K562 (cell line): ENCODE measurements around the gene MPZL1. TPM values are rescaled to one million over a fixed set of nuclear protein-coding genes. Genes with fewer than 3 reads are reported as not detected.
A peak's percentile ranks its signal among the peaks of the same experiment; 100 is the strongest.

Experiments
- ATF1 ChIP-seq, 2 experiments: fragments of 450-650 bp in 1 of 2; IDR thresholded peaks; 2 replicates each; pipeline ENCODE4 v1.6.1; 2016; ENCODE audit warnings: missing compliant biosample characterization in 1 of 2, missing genetic modification characterization in 1 of 2
- ATF7 ChIP-seq: fragments of 450-650 bp; IDR thresholded peaks from 2 replicates; pipeline ENCODE4 v1.7.1; 2014; ENCODE audit warnings: mild to moderate bottlenecking, moderate library complexity
- BMI1 ChIP-seq: fragments of 150-350 bp; IDR thresholded peaks from 2 replicates; pipeline ENCODE4 v1.6.1; 2014; ENCODE audit warnings: low read length
- CAMTA2 ChIP-seq: fragments of 250-450 bp; sonication (Bioruptor Pico); conservative IDR thresholded peaks from 2 replicates; pipeline ENCODE4 v1.5.1; 2022
- DIDO1 ChIP-seq: fragments of 450-650 bp; IDR thresholded peaks from 2 replicates; pipeline ENCODE4 v1.6.1; 2016; ENCODE audit warnings: low read depth, missing biosample characterization, missing genetic modification characterization
- DPF2 ChIP-seq: fragments of 450-650 bp; IDR thresholded peaks from 2 replicates; pipeline ENCODE4 v1.6.1; 2016
- FOXK1 ChIP-seq: sonication (generic); formaldehyde crosslinking; IDR thresholded peaks from 2 replicates; pipeline ENCODE4 v1.8.0; 2022; ENCODE audit warnings: missing genetic modification reagents, mild to moderate bottlenecking, borderline replicate concordance
- FOXK2 ChIP-seq, 2 experiments: fragments of 450-650 bp; IDR thresholded peaks in 1 of 2; conservative IDR thresholded peaks in 1 of 2; 2 replicates each; pipeline ENCODE4 v1.6.1; 2016; ENCODE audit warnings: low read depth in 2 of 2, mild to moderate bottlenecking in 1 of 2
- HDAC3 ChIP-seq: fragments of 450-650 bp; IDR thresholded peaks from 2 replicates; pipeline ENCODE4 v1.6.1; 2018; ENCODE audit warnings: borderline replicate concordance, mild to moderate bottlenecking, moderate library complexity; ENCODE audit not compliant: partially characterized antibody
- PREB ChIP-seq: sonication (generic); formaldehyde crosslinking; IDR thresholded peaks from 2 replicates; pipeline ENCODE4 v1.8.1; 2023; ENCODE audit warnings: mild to moderate bottlenecking, missing genetic modification reagents
- RHOXF2B ChIP-seq: fragments of 250-450 bp; sonication (Bioruptor Pico); conservative IDR thresholded peaks from 2 replicates; pipeline ENCODE4 v1.5.1; 2021
- ZMIZ1 ChIP-seq, 2 experiments: fragments of 150-350 bp in 1 of 2; IDR thresholded peaks; 2 replicates each; pipeline ENCODE4 v1.6.1; 2012 to 2016; ENCODE audit warnings: low read depth in 2 of 2, low read length in 2 of 2, mild to moderate bottlenecking in 1 of 2, moderate library complexity in 1 of 2
- ZNF507 ChIP-seq: conservative IDR thresholded peaks from 2 replicates; pipeline ENCODE4 v1.6.1; 2017; ENCODE audit warnings: missing genetic modification characterization, missing compliant biosample characterization
- polyA plus RNA-seq, 8 experiments: library from polyadenylated mRNA; depleted of rRNA in 4 of 8; stranded (reverse) in 5 of 8; unstranded in 3 of 8; fragments of >200 nt; fragmentation: Nextera tagmentation in 2 of 8; fragmentation: Illumina TruSeq in 1 of 8; extraction: Ambion mirVana in 2 of 8; extraction: Trizol in 1 of 8; gene quantifications; 2 replicates each; pipeline versions ENCODE4 v1.2.1 to v1.2.3, GENCODE V29; 2011 to 2014; ENCODE audit warnings: inconsistent platforms in 1 of 8, missing spikeins in 1 of 8
- total RNA-seq, 7 experiments: library from RNA; depleted of rRNA in 6 of 7; stranded (reverse); fragments of >200 nt in 6 of 7; fragmentation: Illumina TruSeq in 2 of 7; extraction: Trizol in 2 of 7; gene quantifications; 2 replicates each; pipeline versions ENCODE4 v1.2.1 to v1.2.3, GENCODE V29; 2011 to 2021; ENCODE audit warnings: low replicate concordance in 1 of 7
- TF ChIP-seq, protein P1 (sequence below): fragments of 450-650 bp; formaldehyde crosslinking; IDR thresholded peaks from 2 replicates; pipeline ENCODE4 v1.4.0; 2020; ENCODE audit warnings: mild to moderate bottlenecking
- TF ChIP-seq, protein P2 (sequence below): fragments of 250-450 bp; sonication (Bioruptor Pico); IDR thresholded peaks from 2 replicates; pipeline ENCODE4 v1.8.0; 2021; ENCODE audit warnings: moderate library complexity, mild to moderate bottlenecking, inconsistent platforms
- TF ChIP-seq, protein P3 (sequence below): fragments of 450-650 bp; IDR thresholded peaks from 2 replicates; pipeline ENCODE4 v1.6.1; 2018; ENCODE audit warnings: mild to moderate bottlenecking, low read depth; ENCODE audit not compliant: partially characterized antibody

The MPZL1 gene
- total and polyA plus RNA-seq, 9 of the 15 experiments (the other 6 are each of a cell fraction or from before 2014, with no cell fraction given): 14.5 to 153 (median 66.5) TPM

DNA sequence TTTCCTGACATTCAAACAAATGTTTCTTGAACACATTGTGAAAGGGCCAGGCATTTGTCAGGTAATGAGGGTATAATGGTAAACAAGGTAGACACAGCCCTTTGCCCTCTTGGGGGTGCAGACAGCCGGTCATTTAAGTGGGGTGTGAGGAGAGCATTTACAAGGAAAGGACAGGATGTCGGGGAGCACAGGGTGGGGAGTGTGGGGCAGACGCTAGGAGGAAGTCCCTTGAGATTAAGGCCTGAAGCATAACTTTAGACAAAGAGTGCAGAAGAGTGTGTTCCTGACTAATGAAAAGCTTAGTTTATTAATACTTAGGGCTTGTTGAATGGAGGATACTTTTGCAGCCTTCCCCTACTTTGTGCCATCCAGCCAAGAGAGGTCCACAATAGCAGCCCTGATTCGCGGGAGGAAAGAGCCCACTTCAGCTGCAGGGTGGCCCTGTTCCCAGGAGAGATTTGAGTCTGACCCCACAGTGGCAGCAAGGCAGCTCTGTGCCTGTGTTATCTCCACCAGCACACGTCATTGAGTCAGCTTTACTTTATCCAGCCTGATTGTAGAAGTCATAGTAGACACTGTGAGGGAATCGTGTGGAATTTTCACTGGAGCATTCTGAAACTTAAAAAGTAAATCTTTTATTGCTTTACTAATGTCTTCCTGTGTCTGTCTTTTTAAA, 35.1 kb downstream of the MPZL1 start (continued):
- no peak for TF ChIP-seq ZNF507 (tag)
- no peak for TF ChIP-seq FOXK2 (conservative IDR thresholded peaks at IDR 0.05 in 1 of 2, IDR thresholded peaks at IDR 0.05 in 1 of 2; ENCODE audit: low read depth in 2 of 2)
- no peak for TF ChIP-seq CAMTA2 (CRISPR knock-in tag)
- no peak for TF ChIP-seq DIDO1 (tag)
- no peak for TF ChIP-seq HDAC3
- no peak for TF ChIP-seq ZMIZ1 (IDR thresholded peaks at IDR 0.05; ENCODE audit: low read depth in 2 of 2, low read length in 2 of 2)
- TF ChIP-seq BMI1: no peak
- TF ChIP-seq, protein P1, sequence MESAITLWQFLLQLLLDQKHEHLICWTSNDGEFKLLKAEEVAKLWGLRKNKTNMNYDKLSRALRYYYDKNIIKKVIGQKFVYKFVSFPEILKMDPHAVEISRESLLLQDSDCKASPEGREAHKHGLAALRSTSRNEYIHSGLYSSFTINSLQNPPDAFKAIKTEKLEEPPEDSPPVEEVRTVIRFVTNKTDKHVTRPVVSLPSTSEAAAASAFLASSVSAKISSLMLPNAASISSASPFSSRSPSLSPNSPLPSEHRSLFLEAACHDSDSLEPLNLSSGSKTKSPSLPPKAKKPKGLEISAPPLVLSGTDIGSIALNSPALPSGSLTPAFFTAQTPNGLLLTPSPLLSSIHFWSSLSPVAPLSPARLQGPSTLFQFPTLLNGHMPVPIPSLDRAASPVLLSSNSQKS: no peak
- TF ChIP-seq, protein P2, sequence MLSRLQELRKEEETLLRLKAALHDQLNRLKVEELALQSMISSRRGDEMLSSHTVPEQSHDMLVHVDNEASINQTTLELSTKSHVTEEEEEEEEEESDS (CRISPR knock-in tag): no peak
- TF ChIP-seq DPF2: peak; percentile 91
- TF ChIP-seq FOXK1 (CRISPR knock-in tag): 0 out of 2 replicates have a peak, but pooled peaks have one; percentile 52
- peak; percentile 89 for TF ChIP-seq ATF7
- no peak for TF ChIP-seq RHOXF2B (CRISPR knock-in tag)
- TF ChIP-seq ATF1 (CRISPR knock-in tag; IDR thresholded peaks at IDR 0.05): no peak
- TF ChIP-seq ATF1 (tag; IDR thresholded peaks at IDR 0.05): peak; percentile 92
- no peak for TF ChIP-seq PREB (CRISPR knock-in tag)
- TF ChIP-seq, protein P3, sequence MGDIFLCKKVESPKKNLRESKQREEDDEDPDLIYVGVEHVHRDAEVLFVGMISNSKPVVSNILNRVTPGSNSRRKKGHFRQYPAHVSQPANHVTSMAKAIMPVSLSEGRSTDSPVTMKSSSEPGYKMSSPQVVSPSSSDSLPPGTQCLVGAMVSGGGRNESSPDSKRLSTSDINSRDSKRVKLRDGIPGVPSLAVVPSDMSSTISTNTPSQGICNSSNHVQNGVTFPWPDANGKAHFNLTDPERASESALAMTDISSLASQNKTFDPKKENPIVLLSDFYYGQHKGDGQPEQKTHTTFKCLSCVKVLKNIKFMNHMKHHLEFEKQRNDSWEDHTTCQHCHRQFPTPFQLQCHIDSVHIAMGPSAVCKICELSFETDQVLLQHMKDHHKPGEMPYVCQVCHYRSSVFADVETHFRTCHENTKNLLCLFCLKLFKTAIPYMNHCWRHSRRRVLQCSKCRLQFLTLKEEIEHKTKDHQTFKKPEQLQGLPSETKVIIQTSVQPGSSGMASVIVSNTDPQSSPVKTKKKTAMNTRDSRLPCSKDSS: no peak
